MCF 10A (cell line): ENCODE data around the gene KRT7. TPM values are rescaled to one million over a fixed set of nuclear protein-coding genes. Genes with fewer than 3 reads are reported as not detected.
A peak's percentile ranks its signal among the peaks of the same experiment; 100 is the strongest.

ENCODE experiments used
- Bru-seq: library from RNA; stranded (reverse); fragments of 400-500 nt; gene quantifications from one replicate; lab custom pipeline; 2021; lab: Mats Ljungman, UMichigan
- BruChase-seq, 2 experiments: library from RNA; stranded (reverse); fragments of 400-500 nt; gene quantifications; one replicate each; lab custom pipeline; 2021; lab: Mats Ljungman, UMichigan
- BruUV-seq: library from RNA; stranded (reverse); fragments of 400-500 nt; replicated peaks from 2 replicates; lab custom pipeline; 2021; lab: Mats Ljungman, UMichigan
- CTCF ChIA-PET: fragments of 300-600 bp; sonication (Branson Sonifier 250); formaldehyde crosslinking; extraction: SDS; loops from one replicate; lab custom pipeline; 2021; ENCODE audit warnings: antibody characterized with exemption, inconsistent platforms; lab: Yijun Ruan, JAX
- POLR2A ChIA-PET: fragments of 300-600, 350-650 bp; sonication (Branson Sonifier 250); formaldehyde crosslinking; extraction: SDS; loops from one replicate; lab custom pipeline; 2020; ENCODE audit warnings: antibody characterized with exemption, inconsistent platforms; lab: Yijun Ruan, JAX
- DNase-seq: peaks from one replicate; pipeline ENCODE4 v3.0.0-alpha.2; 2018; ENCODE audit not compliant: unreplicated experiment
- H3K27ac Mint-ChIP-seq: one replicate; pipeline ENCODE4 v1.8.0; 2022; ENCODE audit warnings: mild to moderate bottlenecking, low read depth, mixed read lengths; ENCODE audit not compliant: unreplicated experiment
- H3K27me3 Mint-ChIP-seq: one replicate; pipeline ENCODE4 v1.8.0; 2022; ENCODE audit warnings: mixed read lengths; ENCODE audit not compliant: insufficient read depth, unreplicated experiment
- H3K36me3 Mint-ChIP-seq: one replicate; pipeline ENCODE4 v1.8.0; 2022; ENCODE audit warnings: mild to moderate bottlenecking, moderate library complexity, mixed read lengths; ENCODE audit not compliant: insufficient read depth, unreplicated experiment
- H3K4me1 Mint-ChIP-seq: one replicate; pipeline ENCODE4 v1.8.0; 2022; ENCODE audit warnings: mixed read lengths; ENCODE audit not compliant: insufficient read depth, unreplicated experiment
- H3K4me3 Mint-ChIP-seq: one replicate; pipeline ENCODE4 v1.8.0; 2022; ENCODE audit warnings: mild to moderate bottlenecking, moderate library complexity, mixed read lengths; ENCODE audit not compliant: unreplicated experiment
- H3K9me3 Mint-ChIP-seq: one replicate; pipeline ENCODE4 v1.8.0; 2022; ENCODE audit warnings: mixed read lengths; ENCODE audit not compliant: unreplicated experiment
- CTCF ChIP-seq: fragments of 200-600 bp; IDR thresholded peaks from one replicate; pipeline ENCODE4 v1.8.0; 2022; ENCODE audit warnings: antibody characterized with exemption, mild to moderate bottlenecking; ENCODE audit not compliant: unreplicated experiment
- intact Hi-C: fragments of 100-400 bp; cut with micrococcal nuclease; formaldehyde crosslinking; loops from 2 replicates; pipeline ENCODE4 v1.14.1; 2022
- long read RNA-seq: library from polyadenylated mRNA; stranded (forward); transcript quantifications from one replicate; pipeline ENCODE4 v2.0.0, GENCODE V29; 2022
- total RNA-seq: library from RNA; stranded (reverse); gene quantifications from 2 replicates; pipeline ENCODE4 v1.2.3, GENCODE V29; 2022

KRT7 gene
- total RNA-seq (2,379 and 3,360 TPM in 2 replicates), Bru-seq, nascent RNA (percentile 97 among the genes with signal in this experiment), BruChase-seq, experiment 1, labeled RNA remaining after a 6-hour chase (percentile 95 among the genes with signal in this experiment), BruChase-seq, experiment 2, labeled RNA remaining after a 2-hour chase (percentile 96 among the genes with signal in this experiment)
- long read RNA-seq, transcript KRT7-201 (9 exons, 1,754 nt), result major isoform, 3,992 of 4,532 reads
- long read RNA-seq, transcript KRT7-208 (2 exons, 629 nt), result minor isoform, 10 of 4,532 reads
- long read RNA-seq, partial matches to known transcripts, result 231 of 4,532 reads
- long read RNA-seq, other reads (novel, unspliced or antisense), result 295 of 4,532 reads

GRCh38 chr12:52232674-52233461, at the start of gene KRT7:
KRT7 (plus strand) TSS chr12:52233243; CDS start chr12:52233297, 54 bp downstream.
- H3K27ac Mint-ChIP-seq, result peak within 1 kb of the TSS; percentile 91
- H3K4me3 Mint-ChIP-seq, result peak within 1 kb of the TSS; percentile 91
- H3K9me3 Mint-ChIP-seq, result no peaks in the 10 kb centered on the region
- intact Hi-C loops, result loop anchor here (1.0 to 5.0 kb wide), 4 partner anchors 20 to 139 kb away; no protein-coding TSS in a partner anchor
- H3K4me1 Mint-ChIP-seq, result peaks cover 67% of the 10 kb centered on the region
- peaks cover 37% of the 10 kb centered on the region for H3K36me3 Mint-ChIP-seq
- ChIA-PET POLR2A (interaction anchor here (0.6 to 4.9 kb wide), 16 partner anchors 11 to 260 kb away, joined by 3 to 28 read pairs (median 5); partner anchors contain the start of gene KRT6A), CTCF (interaction anchor here (0.6 to 8.0 kb wide), 8 partner anchors 8 to 52 kb away, joined by 3 to 70 read pairs (median 5); partner anchors contain the start of gene KRT80)
- BruUV-seq, result no TSS peak
- no peaks in the 10 kb centered on the region for H3K27me3 Mint-ChIP-seq
- peak; percentile 92 for DNase-seq
- TF ChIP-seq CTCF, result peak; percentile 33

GRCh38 chr12:52183544-52183910, 49.5 kb upstream of the KRT7 start:
- intact Hi-C loops, result no loop called here
- peaks cover 53% of the 10 kb centered on the region for H3K4me1 Mint-ChIP-seq
- no peak for TF ChIP-seq CTCF

GRCh38 chr12:52183971-52184370, 49.1 kb upstream of the KRT7 start:
- intact Hi-C loops, result no loop called here
- ChIA-PET CTCF (interaction anchor here (0.6 to 4.8 kb wide), 3 partner anchors 11 to 373 kb away, joined by 3 to 21 read pairs (median 3); no protein-coding TSS in a partner anchor), POLR2A (interaction anchor here (0.8 to 4.7 kb wide), 7 partner anchors 8 to 189 kb away, joined by 3 to 28 read pairs (median 4); partner anchors contain the start of gene KRT80)
- no peaks in the 10 kb centered on the region for H3K9me3 Mint-ChIP-seq
- no TSS peak for BruUV-seq
- DNase-seq, result no peak
- H3K27me3 Mint-ChIP-seq, result no peaks in the 10 kb centered on the region
- peak overlapping the region; percentile 88 for H3K27ac Mint-ChIP-seq
- H3K4me1 Mint-ChIP-seq, result peaks cover 52% of the 10 kb centered on the region
- no peak for TF ChIP-seq CTCF
- H3K4me3 Mint-ChIP-seq, result no peak overlapping the region
- H3K36me3 Mint-ChIP-seq, result no peaks in the 10 kb centered on the region

More at GRCh38 chr12:52183544-52183910, 49.5 kb upstream of the KRT7 start:
- BruUV-seq, result no TSS peak
- DNase-seq, result peak; percentile 75
- Mint-ChIP-seq H3K27ac (peak overlapping the region; percentile 88), H3K9me3 (no peaks in the 10 kb centered on the region), H3K27me3 (no peaks in the 10 kb centered on the region), H3K36me3 (no peaks in the 10 kb centered on the region), H3K4me3 (no peak overlapping the region)
- POLR2A ChIA-PET, result interaction anchor here (0.8 to 4.7 kb wide), 13 partner anchors 8 to 721 kb away, joined by 3 to 28 read pairs (median 5); partner anchors contain the start of gene KRT80
- CTCF ChIA-PET, result interaction anchor here (0.6 to 4.8 kb wide), 9 partner anchors 11 to 373 kb away, joined by 3 to 21 read pairs (median 3); no protein-coding TSS in a partner anchor
